Measurements from ENCODE around the gene REEP6. TPM values are rescaled to one million over a fixed set of nuclear protein-coding genes. Genes with fewer than 3 reads are reported as not detected.

Gene REEP6
- total RNA-seq, 2 donors from 2014 or later = 5.0 to 6.4 TPM

GRCh38 chr19:1482361-1483130 is 8.4 kb upstream of the REEP6 start:
- Histone ChIP-seq H3K9ac (ENCODE audit: low read depth in 2 of 2, low read length in 2 of 2) (no peak overlapping the region), H3K9me3 (no peaks in the 10 kb centered on the region), H3K4me1 (peaks cover 5% of the 10 kb centered on the region), H3K27me3 (no peaks in the 10 kb centered on the region), H3K4me3 (no peak overlapping the region), H3K36me3 (no peaks in the 10 kb centered on the region), H3K27ac (no peak overlapping the region)
- TF ChIP-seq CTCF (IDR thresholded peaks at IDR 0.05) = no peak
- DNase-seq = no peak
- intact Hi-C loops (cut with DNase I) = no loop called here

- no peaks in the 10 kb centered on the region for H3K9me3 ChIP-seq
- intact Hi-C loops (cut with DNase I) = no loop called here
- H3K27me3 ChIP-seq = no peaks in the 10 kb centered on the region
- no peak for DNase-seq
- H3K4me1 ChIP-seq = no peaks in the 10 kb centered on the region
- H3K9ac ChIP-seq (ENCODE audit: low read depth in 2 of 2, low read length in 2 of 2) = no peak overlapping the region
- H3K27ac ChIP-seq = no peak overlapping the region
- H3K36me3 ChIP-seq = no peaks in the 10 kb centered on the region
- no peak overlapping the region for H3K4me3 ChIP-seq
- TF ChIP-seq CTCF (IDR thresholded peaks at IDR 0.05) = no peak
These were observed 7.6 kb upstream of the REEP6 start for GRCh38 chr19:1483131-1483978.

- DNase-seq = no peak
These were observed 7.0 kb upstream of the REEP6 start for GRCh38 chr19:1483979-1484428.

GRCh38 chr19:1486720-1487575 is 4.0 kb upstream of the REEP6 start:
- Histone ChIP-seq H3K36me3 (no peaks in the 10 kb centered on the region), H3K4me1 (peaks cover 9% of the 10 kb centered on the region), H3K27me3 (no peaks in the 10 kb centered on the region), H3K9ac (ENCODE audit: low read depth in 2 of 2, low read length in 2 of 2) (no peak overlapping the region), H3K27ac (no peak overlapping the region), H3K4me3 (no peak overlapping the region), H3K9me3 (no peaks in the 10 kb centered on the region)
- DNase-seq = no peak
- intact Hi-C loops (cut with DNase I) = no loop called here
- no peak for TF ChIP-seq CTCF (IDR thresholded peaks at IDR 0.05)

More at GRCh38 chr19:1483979-1484428, 7.0 kb upstream of the REEP6 start:
- Histone ChIP-seq H3K9me3 (no peaks in the 10 kb centered on the region), H3K27ac (no peak overlapping the region), H3K36me3 (no peaks in the 10 kb centered on the region), H3K4me3 (no peak overlapping the region), H3K27me3 (no peaks in the 10 kb centered on the region), H3K9ac (ENCODE audit: low read depth in 2 of 2, low read length in 2 of 2) (no peak overlapping the region), H3K4me1 (no peaks in the 10 kb centered on the region)
- intact Hi-C loops (cut with DNase I) = no loop called here
- no peak for TF ChIP-seq CTCF (IDR thresholded peaks at IDR 0.05)

Data from colonic mucosa (tissue), 4 donors.